Measurements from ENCODE around the gene GAMT. TPM values are rescaled to one million over a fixed set of nuclear protein-coding genes. Genes with fewer than 3 reads are reported as not detected.

GAMT gene
- total RNA-seq, 3 donors from 2014 or later = 1.6 to 7.0 (median 2.1) TPM

GRCh38 chr19:1394252-1395193 lies 6.8 kb downstream of the GAMT start:
- H3K4me1 ChIP-seq (ENCODE audit: low read depth) = no peaks in the 10 kb centered on the region
- ATAC-seq (no peak), DNase-seq (no peak)
- no peaks in the 10 kb centered on the region for H3K9me3 ChIP-seq
- TF ChIP-seq CTCF (IDR thresholded peaks at IDR 0.05) = no peak
- peaks cover 3% of the 10 kb centered on the region for H3K36me3 ChIP-seq (ENCODE audit: low read depth)
- intact Hi-C loops (cut with DNase I, micrococcal nuclease) = no loop called here
- no peak overlapping the region for H3K4me3 ChIP-seq

GRCh38 chr19:1393841-1394240 lies 7.5 kb downstream of the GAMT start:
- H3K36me3 ChIP-seq (ENCODE audit: low read depth) = peaks cover 3% of the 10 kb centered on the region
- H3K4me1 ChIP-seq (ENCODE audit: low read depth) = no peaks in the 10 kb centered on the region
- no peak for DNase-seq
- no peaks in the 10 kb centered on the region for H3K9me3 ChIP-seq
- no peak for TF ChIP-seq CTCF (IDR thresholded peaks at IDR 0.05)
- no peak for ATAC-seq
- intact Hi-C loops (cut with DNase I, micrococcal nuclease) = no loop called here
- no peak overlapping the region for H3K4me3 ChIP-seq

- H3K9me3 ChIP-seq = no peaks in the 10 kb centered on the region
- H3K4me3 ChIP-seq = no peak overlapping the region
- intact Hi-C loops (cut with DNase I, micrococcal nuclease) = no loop called here
- TF ChIP-seq CTCF (IDR thresholded peaks at IDR 0.05) = no peak
- DNase-seq = no peak
- no peak for ATAC-seq
- H3K4me1 ChIP-seq (ENCODE audit: low read depth) = no peaks in the 10 kb centered on the region
- H3K36me3 ChIP-seq (ENCODE audit: low read depth) = peaks cover 3% of the 10 kb centered on the region
Observed at GRCh38 chr19:1392939-1393530, 8.3 kb downstream of the GAMT start.

- intact Hi-C loops (cut with DNase I, micrococcal nuclease) = no loop called here
- ATAC-seq (no peak), DNase-seq (no peak)
- no peaks in the 10 kb centered on the region for H3K4me1 ChIP-seq (ENCODE audit: low read depth)
- peaks cover 3% of the 10 kb centered on the region for H3K36me3 ChIP-seq (ENCODE audit: low read depth)
- no peaks in the 10 kb centered on the region for H3K9me3 ChIP-seq
- no peak for TF ChIP-seq CTCF (IDR thresholded peaks at IDR 0.05)
- H3K4me3 ChIP-seq = no peak overlapping the region
Observed at GRCh38 chr19:1392407-1392806, 8.9 kb downstream of the GAMT start.

- TF ChIP-seq CTCF (IDR thresholded peaks at IDR 0.05) = no peak
- ATAC-seq = no peak
- H3K4me1 ChIP-seq (ENCODE audit: low read depth) = no peaks in the 10 kb centered on the region
- intact Hi-C loops (cut with DNase I, micrococcal nuclease) = no loop called here
- no peak for DNase-seq
- H3K36me3 ChIP-seq (ENCODE audit: low read depth) = peaks cover 3% of the 10 kb centered on the region
- H3K4me3 ChIP-seq = no peak overlapping the region
- H3K9me3 ChIP-seq = no peaks in the 10 kb centered on the region
Observed at GRCh38 chr19:1390890-1391423, 10.4 kb downstream of the GAMT start.

Measured in mucosa of descending colon (tissue), 3 donors.